Adipocyte (in vitro differentiated cells): ENCODE results near the gene NOTUM.

Experiments
- DNase-seq: peaks from one replicate; pipeline ENCODE4 v3.0.0-alpha.2; 2015; ENCODE audit warnings: low read depth
- H3K27me3 ChIP-seq: replicated peaks from 2 replicates; pipeline ENCODE4 v1.7.0; 2013; ENCODE audit warnings: mild to moderate bottlenecking, low read length, moderate library complexity; ENCODE audit not compliant: control insufficient read depth, insufficient read depth
- H3K36me3 ChIP-seq: 2 replicates; pipeline ENCODE4 v1.7.0; 2013; ENCODE audit warnings: low read length, mild to moderate bottlenecking, moderate library complexity; ENCODE audit not compliant: control insufficient read depth, insufficient read depth, severe bottlenecking
- H3K4me1 ChIP-seq: 2 replicates; pipeline ENCODE4 v1.7.0; 2013; ENCODE audit warnings: mild to moderate bottlenecking, low read length, moderate library complexity; ENCODE audit not compliant: control insufficient read depth, insufficient read depth
- H3K4me3 ChIP-seq: 2 replicates; pipeline ENCODE4 v1.7.0; 2013; ENCODE audit warnings: mild to moderate bottlenecking, low read length, moderate library complexity
- H3K9ac ChIP-seq: 2 replicates; pipeline ENCODE4 v1.7.0; 2013; ENCODE audit warnings: mild to moderate bottlenecking, low read length, moderate library complexity
- H3K9me3 ChIP-seq: 2 replicates; pipeline ENCODE4 v1.7.0; 2013; ENCODE audit warnings: mild to moderate bottlenecking, low read length, moderate library complexity; ENCODE audit not compliant: control insufficient read depth

The NOTUM gene

GRCh38 chr17:81914103-81914850 lies 46.7 kb downstream of the NOTUM start:
- peaks cover 25% of the 10 kb centered on the region for H3K4me1 ChIP-seq
- no peak overlapping the region for H3K9ac ChIP-seq
- no peaks in the 10 kb centered on the region for H3K9me3 ChIP-seq
- H3K27me3 ChIP-seq = no peaks in the 10 kb centered on the region
- H3K36me3 ChIP-seq = peaks cover 42% of the 10 kb centered on the region
- DNase-seq = no peak
- H3K4me3 ChIP-seq = no peak overlapping the region

- Histone ChIP-seq H3K36me3 (peaks cover 48% of the 10 kb centered on the region), H3K4me1 (peaks cover 28% of the 10 kb centered on the region), H3K27me3 (no peaks in the 10 kb centered on the region), H3K9ac (no peak overlapping the region), H3K9me3 (no peaks in the 10 kb centered on the region), H3K4me3 (no peak overlapping the region)
- no peak for DNase-seq
Observed at GRCh38 chr17:81913394-81914102, 47.4 kb downstream of the NOTUM start.

- no peak overlapping the region for H3K9ac ChIP-seq
- peaks cover 55% of the 10 kb centered on the region for H3K36me3 ChIP-seq
- peaks cover 28% of the 10 kb centered on the region for H3K4me1 ChIP-seq
- no peak for DNase-seq
- no peaks in the 10 kb centered on the region for H3K9me3 ChIP-seq
- no peak overlapping the region for H3K4me3 ChIP-seq
- H3K27me3 ChIP-seq = no peaks in the 10 kb centered on the region
Observed at GRCh38 chr17:81912441-81913309, 48.3 kb downstream of the NOTUM start.

GRCh38 chr17:81911969-81912368 lies 49.0 kb downstream of the NOTUM start:
- Histone ChIP-seq H3K4me3 (no peak overlapping the region), H3K9me3 (no peaks in the 10 kb centered on the region), H3K9ac (no peak overlapping the region), H3K36me3 (peaks cover 62% of the 10 kb centered on the region), H3K4me1 (peaks cover 25% of the 10 kb centered on the region), H3K27me3 (no peaks in the 10 kb centered on the region)
- no peak for DNase-seq

- DNase-seq = peak; percentile 94
- Histone ChIP-seq H3K9me3 (no peaks in the 10 kb centered on the region), H3K36me3 (peaks cover 67% of the 10 kb centered on the region), H3K9ac (peak within 1 kb of the TSS; percentile 93), H3K4me1 (peaks cover 19% of the 10 kb centered on the region), H3K27me3 (no peaks in the 10 kb centered on the region), H3K4me3 (peak within 1 kb of the TSS; percentile 95)
Observed at GRCh38 chr17:81911277-81911961, 49.6 kb downstream of the NOTUM start, which contains the start of gene PCYT2. Gene PCYT2 (minus strand): TSS chr17:81911399. CDS start chr17:81911355, 44 bp downstream.

- Histone ChIP-seq H3K4me1 (peaks cover 14% of the 10 kb centered on the region), H3K4me3 (peak overlapping the region; percentile 95), H3K27me3 (no peaks in the 10 kb centered on the region), H3K9ac (peak overlapping the region; percentile 93), H3K36me3 (peaks cover 73% of the 10 kb centered on the region), H3K9me3 (no peaks in the 10 kb centered on the region)
- DNase-seq = peak; percentile 45
Observed at GRCh38 chr17:81910840-81911276, 50.1 kb downstream of the NOTUM start.

- Histone ChIP-seq H3K27me3 (no peaks in the 10 kb centered on the region), H3K9ac (peak overlapping the region; percentile 93), H3K36me3 (peaks cover 72% of the 10 kb centered on the region), H3K4me1 (peaks cover 13% of the 10 kb centered on the region), H3K4me3 (peak overlapping the region; percentile 95), H3K9me3 (no peaks in the 10 kb centered on the region)
- no peak for DNase-seq
Observed at GRCh38 chr17:81909966-81910839, 50.8 kb downstream of the NOTUM start.

- H3K36me3 ChIP-seq = peaks cover 69% of the 10 kb centered on the region
- no peak for DNase-seq
- H3K9ac ChIP-seq = peak overlapping the region; percentile 93
Observed at GRCh38 chr17:81909231-81909630, 51.8 kb downstream of the NOTUM start.

GRCh38 chr17:81908793-81909192 lies 52.2 kb downstream of the NOTUM start:
- peaks cover 69% of the 10 kb centered on the region for H3K36me3 ChIP-seq

More at GRCh38 chr17:81909231-81909630, 51.8 kb downstream of the NOTUM start:
- Histone ChIP-seq H3K27me3 (no peaks in the 10 kb centered on the region), H3K4me1 (peaks cover 13% of the 10 kb centered on the region), H3K4me3 (peak overlapping the region; percentile 95), H3K9me3 (no peaks in the 10 kb centered on the region)

More at GRCh38 chr17:81908793-81909192, 52.2 kb downstream of the NOTUM start:
- H3K4me3 ChIP-seq = no peak overlapping the region
- no peak for DNase-seq
- H3K9me3 ChIP-seq = no peaks in the 10 kb centered on the region
- H3K4me1 ChIP-seq = peaks cover 13% of the 10 kb centered on the region
- no peaks in the 10 kb centered on the region for H3K27me3 ChIP-seq
- no peak overlapping the region for H3K9ac ChIP-seq
